HEK293 (cell line): ENCODE results near the gene VWA3A.

ENCODE experiments used
- CTCF ChIA-PET: fragments of 350-600 bp; formaldehyde crosslinking; extraction: SDS; loops from one replicate; lab custom pipeline; 2021; ENCODE audit warnings: antibody characterized with exemption; lab: Yijun Ruan, JAX
- POLR2A ChIA-PET: fragments of 300-600 bp; formaldehyde crosslinking; extraction: SDS; loops from one replicate; lab custom pipeline; 2020; ENCODE audit warnings: antibody characterized with exemption, inconsistent platforms; lab: Yijun Ruan, JAX
- H3K27ac ChIP-seq: fragments of 200-500 bp; sonication (Bioruptor generic); 2 replicates; pipeline ENCODE4 v1.5.1; 2014; ENCODE audit warnings: low read depth, low read length, control low read depth, inconsistent platforms; ENCODE audit errors: extremely low read depth
- H3K36me3 ChIP-seq, 2 experiments: fragments of 200-500 bp in 1 of 2; sonication (Bioruptor generic) in 1 of 2; 1 replicate in 1 of 2; 2 replicates in 1 of 2; pipeline ENCODE4 v1.5.1; 2014 to 2017; ENCODE audit warnings: inconsistent platforms in 2 of 2, low read length in 2 of 2; ENCODE audit not compliant: control insufficient read depth in 2 of 2, insufficient read depth in 1 of 2
- H3K4me1 ChIP-seq: fragments of 200-500 bp; sonication (Bioruptor generic); 2 replicates; pipeline ENCODE4 v1.5.1; 2014; ENCODE audit warnings: mild to moderate bottlenecking, low read length, inconsistent platforms; ENCODE audit not compliant: control insufficient read depth, insufficient read depth
- H3K4me3 ChIP-seq: 2 replicates; pipeline ENCODE4 v1.5.1; 2011; ENCODE audit warnings: low read depth, mild to moderate bottlenecking, control low read depth, low read length, moderate library complexity
- H3K9me3 ChIP-seq: fragments of 200-500 bp; sonication (Bioruptor generic); 2 replicates; pipeline ENCODE4 v1.5.1; 2014; ENCODE audit warnings: low read depth, low read length, inconsistent platforms; ENCODE audit not compliant: control insufficient read depth, insufficient read depth
- KLF1 ChIP-seq: fragments of 450-650 bp; formaldehyde crosslinking; IDR thresholded peaks from 2 replicates; pipeline ENCODE4 v1.5.1; 2016; ENCODE audit warnings: missing biosample characterization, missing genetic modification characterization
- PRDM6 ChIP-seq: fragments of 450-650 bp; formaldehyde crosslinking; IDR thresholded peaks from 2 replicates; pipeline ENCODE4 v1.5.1; 2017; ENCODE audit warnings: missing biosample characterization, missing genetic modification characterization
- ZIC2 ChIP-seq: fragments of 450-650 bp; formaldehyde crosslinking; IDR thresholded peaks from 2 replicates; pipeline ENCODE4 v1.5.1; 2016; ENCODE audit warnings: missing biosample characterization, missing genetic modification characterization
- ZNF132 ChIP-seq: fragments of 450-650 bp; formaldehyde crosslinking; IDR thresholded peaks from 2 replicates; pipeline ENCODE4 v1.5.1; 2017; ENCODE audit warnings: missing biosample characterization, missing genetic modification characterization, borderline replicate concordance
- ZNF23 ChIP-seq: fragments of 450-650 bp; formaldehyde crosslinking; IDR thresholded peaks from 2 replicates; pipeline ENCODE4 v1.5.1; 2016; ENCODE audit warnings: missing biosample characterization, missing genetic modification characterization, borderline replicate concordance
- ZNF26 ChIP-seq: fragments of 450-650 bp; formaldehyde crosslinking; IDR thresholded peaks from 2 replicates; pipeline ENCODE4 v1.5.1; 2016; ENCODE audit warnings: missing biosample characterization, missing genetic modification characterization
- ZNF394 ChIP-seq: fragments of 450-650 bp; formaldehyde crosslinking; IDR thresholded peaks from 2 replicates; pipeline ENCODE4 v1.5.1; 2016; ENCODE audit warnings: missing biosample characterization, missing genetic modification characterization, mild to moderate bottlenecking, moderate library complexity, borderline replicate concordance
- ZNF518A ChIP-seq: fragments of 450-650 bp; formaldehyde crosslinking; conservative IDR thresholded peaks from 2 replicates; pipeline ENCODE4 v1.5.1; 2016; ENCODE audit warnings: low read depth, missing biosample characterization, missing genetic modification characterization
- ZNF600 ChIP-seq: fragments of 450-650 bp; formaldehyde crosslinking; IDR thresholded peaks from 2 replicates; pipeline ENCODE4 v1.5.1; 2016; ENCODE audit warnings: missing biosample characterization, missing genetic modification characterization
- ZNF664 ChIP-seq: fragments of 450-650 bp; formaldehyde crosslinking; IDR thresholded peaks from 2 replicates; pipeline ENCODE4 v1.5.1; 2016; ENCODE audit warnings: missing biosample characterization, missing genetic modification characterization

VWA3A gene

GRCh38 chr16:22073350-22073749 is 19.0 kb upstream of the VWA3A start:
- Histone ChIP-seq H3K36me3 (no peaks in the 10 kb centered on the region), H3K9me3 (no peaks in the 10 kb centered on the region)
- CTCF ChIA-PET, result interaction anchor here (0.8 to 1.5 kb wide), 6 partner anchors 9 to 115 kb away, joined by 3 to 7 read pairs (median 4); no protein-coding TSS in a partner anchor
- TF ChIP-seq KLF1 (tag by site-specific recombination), result no peak
- no peak for TF ChIP-seq ZNF132 (tag by site-specific recombination)
- TF ChIP-seq ZNF26, result no peak
- TF ChIP-seq PRDM6 (tag by site-specific recombination), result peak; percentile 69
- TF ChIP-seq ZNF23, result no peak
- TF ChIP-seq ZNF394, result no peak
- no peak for TF ChIP-seq ZNF664 (tag by site-specific recombination)
- TF ChIP-seq, all 188 proteins: peak for 1
- Histone ChIP-seq H3K27ac (no peak overlapping the region), H3K4me3 (no peak overlapping the region), H3K4me1 (0 out of 2 replicates have a peak, but pooled peaks cover 2% of the 10 kb centered on the region)
- POLR2A ChIA-PET, result no interaction called here

GRCh38 chr16:22075043-22075757 is 17.1 kb upstream of the VWA3A start:
- ChIA-PET POLR2A (no interaction called here), CTCF (interaction anchor here (0.8 to 6.0 kb wide), 5 partner anchors 24 to 124 kb away, joined by 3 to 302 read pairs (median 4); partner anchors contain the start of genes MOSMO and PDZD9)
- H3K4me3 ChIP-seq, result no peak overlapping the region
- H3K27ac ChIP-seq, result no peak overlapping the region
- no peaks in the 10 kb centered on the region for H3K9me3 ChIP-seq
- H3K4me1 ChIP-seq, result 0 out of 2 replicates have a peak, but pooled peaks cover 2% of the 10 kb centered on the region
- no peaks in the 10 kb centered on the region for H3K36me3 ChIP-seq
- TF ChIP-seq ZIC2 (tag by site-specific recombination) (peak; percentile 33; the same call in 1 of the 2 replicates), ZNF664 (tag by site-specific recombination) (peak; percentile 90), PRDM6 (tag by site-specific recombination) (peak; percentile 71), ZNF600 (tag by site-specific recombination) (peak; percentile 57; the same call in 1 of the 2 replicates), ZNF518A (tag by site-specific recombination) (no peak)
